B cell (primary cell): Measurements from ENCODE around the gene SNTG2. TPM values are rescaled to one million over a fixed set of nuclear protein-coding genes. Genes with fewer than 3 reads are reported as not detected.

ENCODE experiments used
- ATAC-seq: fragments of 200-7000 bp; cut with Tn5 transposase; one replicate; pipeline ENCODE4 v1.10.0; 2021; ENCODE audit warnings: low read depth, mild to moderate bottlenecking, moderate number of reproducible peaks, moderate library complexity
- CTCF ChIA-PET: fragments of 350-600 bp; sonication (Branson Sonifier 250); formaldehyde crosslinking; loops from one replicate; lab custom pipeline; 2021; ENCODE audit warnings: antibody characterized with exemption, inconsistent platforms; lab: Charles Lee
- POLR2A ChIA-PET: fragments of 350-600 bp; sonication (Branson Sonifier 250); formaldehyde crosslinking; loops from one replicate; lab custom pipeline; 2021; ENCODE audit warnings: antibody characterized with exemption; lab: Charles Lee
- DNase-seq: peaks from one replicate; pipeline ENCODE4 v3.0.0; 2013
- H2AFZ ChIP-seq: 2 replicates; pipeline ENCODE4 v1.6.1; 2012; ENCODE audit warnings: mild to moderate bottlenecking, low read depth, low read length; ENCODE audit not compliant: insufficient read depth, poor library complexity, severe bottlenecking
- H3K27ac ChIP-seq, 2 donors: 1 replicate in 1 of 2; 2 replicates in 1 of 2; pipeline ENCODE4 v1.5.1; 2012 to 2013; ENCODE audit warnings: low read length in 2 of 2, mild to moderate bottlenecking in 2 of 2, moderate library complexity in 1 of 2
- H3K27me3 ChIP-seq, 4 experiments: fragments of 200-600 bp in 1 of 4; sonication (generic) in 1 of 4; replicated peaks in 1 of 4; 1 replicate in 2 of 4; 2 replicates in 2 of 4; pipeline versions ENCODE4 v1.6.1 to v1.7.0; 2013 to 2016; ENCODE audit warnings: low read length in 3 of 4, mild to moderate bottlenecking in 2 of 4, mixed read lengths in 1 of 4, moderate library complexity in 1 of 4; ENCODE audit not compliant: insufficient read depth in 4 of 4, control insufficient read depth in 3 of 4; ENCODE audit errors: control extremely low read depth in 1 of 4
- H3K36me3 ChIP-seq, 2 experiments: replicated peaks in 1 of 2; 1 replicate in 1 of 2; 2 replicates in 1 of 2; pipeline versions ENCODE4 v1.6.1 to v1.7.1; 2013; ENCODE audit warnings: low read length in 1 of 2; ENCODE audit not compliant: insufficient read depth in 2 of 2, control insufficient read depth in 1 of 2; ENCODE audit errors: control extremely low read depth in 1 of 2, extremely low read depth in 1 of 2
- H3K4me1 ChIP-seq, 2 donors: fragments of 200-600 bp in 1 of 2; sonication (generic) in 1 of 2; 1 replicate in 1 of 2; 2 replicates in 1 of 2; pipeline versions ENCODE4 v1.5.1 to v1.6.1; 2013 to 2017; ENCODE audit warnings: low read length in 2 of 2; ENCODE audit not compliant: control insufficient read depth in 2 of 2, insufficient read depth in 2 of 2
- H3K4me2 ChIP-seq: replicated peaks from 2 replicates; pipeline ENCODE3; 2012; ENCODE audit warnings: mild to moderate bottlenecking, low read depth, low read length; ENCODE audit not compliant: poor library complexity, severe bottlenecking
- H3K4me3 ChIP-seq, 5 experiments: fragments of 200-600 bp in 1 of 5; sonication (generic) in 1 of 5; 1 replicate in 3 of 5; 2 replicates in 2 of 5; pipeline versions ENCODE4 v1.5.1 to v1.7.0; 2011 to 2016; ENCODE audit warnings: low read length in 4 of 5, mild to moderate bottlenecking in 4 of 5, low read depth in 2 of 5, control low read depth in 1 of 5, moderate library complexity in 1 of 5; ENCODE audit not compliant: insufficient read depth in 1 of 5; ENCODE audit errors: control extremely low read depth in 1 of 5, extremely low read depth in 1 of 5
- H3K79me2 ChIP-seq: fragments of 200-600 bp; sonication (generic); one replicate; pipeline ENCODE4 v1.6.0; 2016; ENCODE audit warnings: low read length; ENCODE audit not compliant: control insufficient read depth, insufficient read depth
- H3K9ac ChIP-seq: fragments of 200-600 bp; sonication (generic); 2 replicates; pipeline ENCODE4 v1.6.1; 2017; ENCODE audit warnings: mild to moderate bottlenecking, low read length, moderate library complexity
- H3K9me3 ChIP-seq, 3 donors: one replicate each; pipeline versions ENCODE4 v1.6.1 to v1.7.1; 2013; ENCODE audit warnings: low read length in 2 of 3; ENCODE audit not compliant: control insufficient read depth in 2 of 3, insufficient read depth in 1 of 3; ENCODE audit errors: control extremely low read depth in 1 of 3
- H4K20me1 ChIP-seq: 2 replicates; pipeline ENCODE4 v1.6.0; 2012; ENCODE audit warnings: mild to moderate bottlenecking, low read length; ENCODE audit not compliant: insufficient read depth, control insufficient read depth, poor library complexity, severe bottlenecking
- H3K27ac Mint-ChIP-seq: one replicate; pipeline ENCODE4 v1.8.0; 2021; ENCODE audit warnings: mixed read lengths
- H3K27me3 Mint-ChIP-seq: one replicate; pipeline ENCODE4 v1.8.0; 2021; ENCODE audit warnings: mixed read lengths
- H3K4me1 Mint-ChIP-seq: one replicate; pipeline ENCODE4 v1.8.0; 2021; ENCODE audit warnings: mixed read lengths
- H3K4me3 Mint-ChIP-seq: one replicate; pipeline ENCODE4 v1.8.0; 2021; ENCODE audit warnings: mixed read lengths
- H3K9me3 Mint-ChIP-seq: one replicate; pipeline ENCODE4 v1.8.0; 2022; ENCODE audit warnings: mixed read lengths; ENCODE audit not compliant: insufficient read depth
- CTCF ChIP-seq: fragments of 200-600 bp; IDR thresholded peaks from one replicate; pipeline ENCODE4 v1.8.0; 2022; ENCODE audit warnings: antibody characterized with exemption, mild to moderate bottlenecking
- EZH2 ChIP-seq: IDR thresholded peaks from 2 replicates; pipeline ENCODE4 v1.6.1; 2012; ENCODE audit warnings: borderline replicate concordance, low read depth, mild to moderate bottlenecking, moderate library complexity, low read length; ENCODE audit not compliant: insufficient read depth, poor library complexity, severe bottlenecking
- WGBS: methylation state at CpG from one replicate; pipeline ENCODE4 v1.1.5; 2013; ENCODE audit warnings: missing lambda C conversion rate; ENCODE audit not compliant: insufficient coverage; 5-methylcytosine and 5-hydroxymethylcytosine counted together
- intact Hi-C: fragments of 100-400 bp; cut with micrococcal nuclease; formaldehyde crosslinking; loops from one replicate; pipeline ENCODE4 v1.10.0; 2022
- polyA plus RNA-seq: library from polyadenylated mRNA; depleted of rRNA; stranded (reverse); fragments of >200 nt; gene quantifications from 2 replicates; pipeline ENCODE4 v1.2.3, GENCODE V29; 2012
- total RNA-seq, 2 donors: library from RNA; stranded (reverse); fragments of 120-200 nt in 1 of 2; gene quantifications; 1 replicate in 1 of 2; 2 replicates in 1 of 2; pipeline versions ENCODE4 v1.2.3 to v1.2.4, GENCODE V29; 2013 to 2022

Gene SNTG2
- total and polyA plus RNA-seq, 2 donors (not counting 1 experiment from before 2014, with no cell fraction given): 2.1 to 2.4 TPM

GRCh38 chr2:1257334-1257733, 306.7 kb downstream of the SNTG2 start:
- Histone ChIP-seq H3K4me3 (no peak overlapping the region), H3K79me2 (no peaks in the 10 kb centered on the region), H3K4me1 (peaks cover 13 to 17% of the 10 kb centered on the region in 2 donors), H2AFZ (no peak overlapping the region), H3K4me2 (no peak overlapping the region), H3K36me3 (no peaks in the 10 kb centered on the region), H3K27ac (no peak overlapping the region), H3K9me3 (peaks cover 0 to 16% (median 5%) of the 10 kb centered on the region in 3 donors), H3K9ac (no peak overlapping the region), H4K20me1 (no peaks in the 10 kb centered on the region), H3K27me3 (no peaks in the 10 kb centered on the region)
- Mint-ChIP-seq H3K9me3 (no peaks in the 10 kb centered on the region), H3K4me3 (no peak overlapping the region), H3K27me3 (no peaks in the 10 kb centered on the region), H3K4me1 (peaks cover 8% of the 10 kb centered on the region), H3K27ac (no peak overlapping the region)
- ATAC-seq (no peak), DNase-seq (no peak)
- 73% methylated on average over 4 of the region's 11 CpGs for WGBS
- TF ChIP-seq EZH2 (no peak), CTCF (no peak)
- POLR2A ChIA-PET: no interaction called here
- intact Hi-C loops: no loop called here
- CTCF ChIA-PET: no interaction called here

DNA sequence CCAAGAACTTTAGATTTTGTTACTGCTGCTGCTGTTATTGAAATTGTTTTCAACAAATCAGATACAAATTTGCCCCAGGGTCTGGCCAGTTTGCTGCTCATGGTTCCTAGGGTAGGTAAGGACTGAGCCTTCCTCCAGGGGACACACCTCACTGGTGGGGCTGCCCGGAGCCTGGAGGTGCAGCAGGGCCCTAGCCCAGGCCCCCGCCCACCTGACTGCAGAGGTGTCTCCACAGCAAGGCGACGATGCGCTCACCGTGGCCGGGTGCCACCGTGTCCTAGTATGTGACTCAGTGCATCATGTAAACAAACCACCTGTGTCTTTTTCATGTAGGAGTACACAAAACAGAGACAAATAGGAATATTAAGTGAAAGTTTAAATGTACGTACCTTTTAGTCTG, 309.1 kb downstream of the SNTG2 start:
- WGBS: 85% methylated on average over 7 of the region's 9 CpGs

More for the DNA sequence above, 309.1 kb downstream of the SNTG2 start:
- Histone ChIP-seq H3K27ac (no peak overlapping the region), H4K20me1 (no peaks in the 10 kb centered on the region), H3K9me3 (peaks cover 0 to 7% (median 0%) of the 10 kb centered on the region in 3 donors), H3K79me2 (no peaks in the 10 kb centered on the region), H3K4me2 (no peak overlapping the region), H3K4me1 (peaks cover 0 to 3% of the 10 kb centered on the region in 2 donors), H3K36me3 (no peaks in the 10 kb centered on the region), H3K9ac (no peak overlapping the region), H2AFZ (no peak overlapping the region), H3K27me3 (no peaks in the 10 kb centered on the region), H3K4me3 (no peak overlapping the region)
- ChIA-PET CTCF (no interaction called here), POLR2A (no interaction called here)
- TF ChIP-seq CTCF (no peak), EZH2 (no peak)
- Mint-ChIP-seq H3K27me3 (no peaks in the 10 kb centered on the region), H3K4me1 (no peaks in the 10 kb centered on the region), H3K9me3 (no peaks in the 10 kb centered on the region), H3K27ac (no peak overlapping the region), H3K4me3 (no peak overlapping the region)
- intact Hi-C loops: no loop called here
- no peak for ATAC-seq
- no peak for DNase-seq
